MCF 10A (cell line): Measurements from ENCODE around the gene ACOT9. TPM values are rescaled to one million over a fixed set of nuclear protein-coding genes. Genes with fewer than 3 reads are reported as not detected.
A peak's percentile ranks its signal among the peaks of the same experiment; 100 is the strongest.

Experiments used
- BruUV-seq: library from RNA; stranded (reverse); fragments of 400-500 nt; replicated peaks from 2 replicates; lab custom pipeline; 2021; lab: Mats Ljungman, UMichigan
- CTCF ChIA-PET: fragments of 300-600 bp; sonication (Branson Sonifier 250); formaldehyde crosslinking; extraction: SDS; loops from one replicate; lab custom pipeline; 2021; ENCODE audit warnings: antibody characterized with exemption, inconsistent platforms; lab: Yijun Ruan, JAX
- POLR2A ChIA-PET: fragments of 300-600, 350-650 bp; sonication (Branson Sonifier 250); formaldehyde crosslinking; extraction: SDS; loops from one replicate; lab custom pipeline; 2020; ENCODE audit warnings: antibody characterized with exemption, inconsistent platforms; lab: Yijun Ruan, JAX
- DNase-seq: peaks from one replicate; pipeline ENCODE4 v3.0.0-alpha.2; 2018; ENCODE audit not compliant: unreplicated experiment
- H3K27ac Mint-ChIP-seq: one replicate; pipeline ENCODE4 v1.8.0; 2022; ENCODE audit warnings: mild to moderate bottlenecking, low read depth, mixed read lengths; ENCODE audit not compliant: unreplicated experiment
- H3K27me3 Mint-ChIP-seq: one replicate; pipeline ENCODE4 v1.8.0; 2022; ENCODE audit warnings: mixed read lengths; ENCODE audit not compliant: insufficient read depth, unreplicated experiment
- H3K36me3 Mint-ChIP-seq: one replicate; pipeline ENCODE4 v1.8.0; 2022; ENCODE audit warnings: mild to moderate bottlenecking, moderate library complexity, mixed read lengths; ENCODE audit not compliant: insufficient read depth, unreplicated experiment
- H3K4me1 Mint-ChIP-seq: one replicate; pipeline ENCODE4 v1.8.0; 2022; ENCODE audit warnings: mixed read lengths; ENCODE audit not compliant: insufficient read depth, unreplicated experiment
- H3K4me3 Mint-ChIP-seq: one replicate; pipeline ENCODE4 v1.8.0; 2022; ENCODE audit warnings: mild to moderate bottlenecking, moderate library complexity, mixed read lengths; ENCODE audit not compliant: unreplicated experiment
- H3K9me3 Mint-ChIP-seq: one replicate; pipeline ENCODE4 v1.8.0; 2022; ENCODE audit warnings: mixed read lengths; ENCODE audit not compliant: unreplicated experiment
- CTCF ChIP-seq: fragments of 200-600 bp; IDR thresholded peaks from one replicate; pipeline ENCODE4 v1.8.0; 2022; ENCODE audit warnings: antibody characterized with exemption, mild to moderate bottlenecking; ENCODE audit not compliant: unreplicated experiment
- intact Hi-C: fragments of 100-400 bp; cut with micrococcal nuclease; formaldehyde crosslinking; loops from 2 replicates; pipeline ENCODE4 v1.14.1; 2022
- total RNA-seq: library from RNA; stranded (reverse); gene quantifications from 2 replicates; pipeline ENCODE4 v1.2.3, GENCODE V29; 2022

The ACOT9 gene
- total RNA-seq, 1 experiment from 2014 or later: 83.9 TPM

GRCh38 chrX:23668335-23668734 is 74.7 kb downstream of the ACOT9 start:
- TSS peak; percentile 60 for BruUV-seq
- Mint-ChIP-seq H3K27me3 (peaks cover 41% of the 10 kb centered on the region), H3K36me3 (peaks cover 12% of the 10 kb centered on the region), H3K4me1 (peaks cover 4% of the 10 kb centered on the region), H3K4me3 (peak overlapping the region; percentile 79), H3K27ac (peak overlapping the region; percentile 43), H3K9me3 (no peaks in the 10 kb centered on the region)
- DNase-seq: peak; percentile 4
- ChIA-PET POLR2A (interaction anchor here (0.5 to 2.5 kb wide), 6 partner anchors 12 to 232 kb away, joined by 3 to 11 read pairs (median 4); partner anchors contain the start of genes ACOT9 and SAT1), CTCF (no interaction called here)
- TF ChIP-seq CTCF: no peak
- intact Hi-C loops: loop anchor here (1.0 kb wide), 1 partner anchor 1683 kb away; no protein-coding TSS in a partner anchor

- H3K27ac Mint-ChIP-seq: peak within 1 kb of the TSS; percentile 43
- intact Hi-C loops: loop anchor here (1.0 kb wide), 1 partner anchor 1682 kb away; no protein-coding TSS in a partner anchor
- no peak for TF ChIP-seq CTCF
- CTCF ChIA-PET: interaction anchor here (0.6 to 1.1 kb wide), 3 partner anchors 207 to 1171 kb away, joined by 3 to 5 read pairs (median 4); no protein-coding TSS in a partner anchor
- H3K27me3 Mint-ChIP-seq: peaks cover 46% of the 10 kb centered on the region
- H3K9me3 Mint-ChIP-seq: no peaks in the 10 kb centered on the region
- peak; percentile 83 for DNase-seq
- BruUV-seq: no TSS peak
- H3K4me3 Mint-ChIP-seq: peak within 1 kb of the TSS; percentile 79
- POLR2A ChIA-PET: interaction anchor here (0.5 to 2.5 kb wide), 9 partner anchors 12 to 1532 kb away, joined by 3 to 11 read pairs (median 4); partner anchors contain the start of genes ACOT9 and SAT1
- H3K36me3 Mint-ChIP-seq: peaks cover 4% of the 10 kb centered on the region
- peaks cover 4% of the 10 kb centered on the region for H3K4me1 Mint-ChIP-seq
These were observed 75.6 kb downstream of the ACOT9 start, which contains the start of gene PRDX4 for GRCh38 chrX:23667239-23668177. Gene PRDX4, plus strand, starts transcription at chrX:23667493. Its CDS starts 78 bp downstream, at chrX:23667571.

- intact Hi-C loops: no loop called here
- CTCF ChIA-PET: interaction anchor here (0.7 to 1.1 kb wide), 2 partner anchors 235 to 1172 kb away, joined by 4 to 5 read pairs; no protein-coding TSS in a partner anchor
- no TSS peak for BruUV-seq
- H3K9me3 Mint-ChIP-seq: no peaks in the 10 kb centered on the region
- peaks cover 4% of the 10 kb centered on the region for H3K4me1 Mint-ChIP-seq
- DNase-seq: no peak
- H3K4me3 Mint-ChIP-seq: no peak overlapping the region
- POLR2A ChIA-PET: interaction anchor here (0.5 to 0.6 kb wide), 2 partner anchors 654 to 1130 kb away, joined by 3 read pairs; no protein-coding TSS in a partner anchor
- H3K27ac Mint-ChIP-seq: no peak overlapping the region
- H3K27me3 Mint-ChIP-seq: peaks cover 58% of the 10 kb centered on the region
- TF ChIP-seq CTCF: no peak
- H3K36me3 Mint-ChIP-seq: no peaks in the 10 kb centered on the region
These were observed 76.8 kb downstream of the ACOT9 start for GRCh38 chrX:23666282-23666681.

- Mint-ChIP-seq H3K27me3 (peaks cover 64% of the 10 kb centered on the region), H3K9me3 (no peaks in the 10 kb centered on the region), H3K4me3 (no peak overlapping the region), H3K36me3 (no peaks in the 10 kb centered on the region), H3K27ac (no peak overlapping the region), H3K4me1 (no peaks in the 10 kb centered on the region)
- ChIA-PET CTCF (interaction anchor here (0.6 kb wide), 1 partner anchor 1484 kb away, joined by 4 read pairs; no protein-coding TSS in a partner anchor), POLR2A (no interaction called here)
- no TSS peak for BruUV-seq
- intact Hi-C loops: no loop called here
- no peak for TF ChIP-seq CTCF
- DNase-seq: no peak
These were observed 78.6 kb downstream of the ACOT9 start for GRCh38 chrX:23664496-23664895.
